Liver (tissue), 3 donors: ENCODE data around the gene RBFOX1.

ENCODE experiments used
- CTCF ChIP-seq: fragments of 150-350 bp; IDR thresholded peaks from 2 replicates; pipeline ENCODE4 v1.5.1; 2017; ENCODE audit warnings: improper control_type of control experiment, low read depth, low read length; ENCODE audit not compliant: missing input control
- EGR1 ChIP-seq, 2 donors: IDR thresholded peaks; 2 replicates each; pipeline ENCODE4 v1.6.1; 2016 to 2018; ENCODE audit warnings: antibody characterized with exemption in 2 of 2, low read depth in 2 of 2
- donor health status: healthy.
- donor health status: healthy.

- TF ChIP-seq EGR1 (IDR thresholded peaks at IDR 0.05; ENCODE audit: low read depth in 2 of 2) (no peak), CTCF (no peak)
Measured at GRCh38 chr16:7376227-7376626, 43.6 kb downstream of the RBFOX1 start.
